Pulmonary artery endothelial cell (primary cell): Measurements from ENCODE around the gene GSTCD. TPM values are rescaled to one million over a fixed set of nuclear protein-coding genes. Genes with fewer than 3 reads are reported as not detected.
"Not testable (repeated sequence)": the region's sequence is repeated elsewhere in the genome, so short reads cannot be mapped to it uniquely, and the experiment has no call there.

Source experiments
- DNase-seq: peaks from one replicate; pipeline ENCODE4 v3.0.0-alpha.2; 2011; ENCODE audit warnings: low read depth, low spot score
- total RNA-seq: library from RNA; depleted of rRNA; stranded (reverse); fragments of >200 nt; gene quantifications from 2 replicates; pipeline ENCODE4 v1.2.3, GENCODE V29; 2014

Gene GSTCD
- total RNA-seq, 1 donor from 2014 or later = 14.9 TPM

DNA sequence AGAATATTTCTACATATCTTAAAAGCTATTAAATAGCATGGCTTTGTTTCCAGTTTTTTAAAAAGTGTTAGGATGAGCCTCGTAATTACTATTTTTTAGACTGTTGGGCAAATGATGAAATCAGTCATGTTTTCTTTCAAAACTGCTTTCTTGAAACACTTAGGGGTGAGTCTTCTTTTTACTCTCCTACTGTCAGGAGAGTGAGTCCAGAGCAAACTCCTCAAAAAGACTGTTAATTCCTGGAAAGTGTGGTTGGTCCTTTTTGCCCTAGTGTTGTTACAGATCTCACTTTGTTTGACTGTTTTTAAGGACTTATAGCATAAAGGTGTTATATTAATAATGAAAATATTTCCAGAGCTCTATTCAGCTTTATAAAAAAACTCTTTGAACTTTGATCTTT, 6.3 kb downstream of the GSTCD start:
- no peak for DNase-seq

- no peak for DNase-seq
These were observed 7.2 kb downstream of the GSTCD start for GRCh38 chr4:105715692-105716278.

DNA sequence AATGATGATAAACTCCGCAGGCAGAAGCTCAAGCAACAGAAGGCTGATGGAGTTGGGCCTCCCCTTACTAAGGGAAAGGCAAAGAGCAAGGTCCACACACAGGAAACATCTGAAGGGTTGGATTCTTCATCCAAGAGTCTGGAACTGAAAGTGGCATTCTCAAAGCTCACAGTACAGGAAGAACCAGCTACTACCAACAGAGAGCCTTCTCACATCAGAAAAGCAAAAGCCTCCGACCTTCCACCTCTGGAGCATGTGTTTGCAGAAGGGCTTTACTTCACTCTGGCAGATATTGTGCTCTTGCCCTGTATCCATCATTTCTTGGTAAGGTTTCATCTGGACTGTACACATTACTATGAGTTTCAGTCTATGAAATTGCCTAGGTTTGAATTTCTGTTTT, 10.6 kb downstream of the GSTCD start:
- DNase-seq = no peak

DNA sequence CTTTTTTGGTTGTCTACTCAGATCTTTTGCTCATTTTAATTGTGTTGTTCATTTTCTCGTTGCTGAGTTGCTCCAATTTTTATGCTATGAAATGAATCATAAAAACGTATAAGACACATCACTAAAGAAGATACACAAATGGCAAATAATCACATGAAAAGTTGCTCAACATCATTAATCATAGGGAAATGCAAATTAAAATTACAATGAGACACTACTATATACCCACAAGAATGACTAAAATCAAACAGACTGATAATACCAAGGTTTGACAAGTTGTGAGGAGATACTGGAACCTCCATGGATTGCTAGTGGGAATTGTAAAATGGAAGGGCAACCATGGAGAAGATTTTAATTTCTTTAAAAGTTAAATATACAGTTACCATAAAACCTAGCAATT, 17.0 kb downstream of the GSTCD start:
- DNase-seq = no peak

GRCh38 chr4:105729895-105730294, 21.3 kb downstream of the GSTCD start:
- DNase-seq = not testable (repeated sequence)

DNA sequence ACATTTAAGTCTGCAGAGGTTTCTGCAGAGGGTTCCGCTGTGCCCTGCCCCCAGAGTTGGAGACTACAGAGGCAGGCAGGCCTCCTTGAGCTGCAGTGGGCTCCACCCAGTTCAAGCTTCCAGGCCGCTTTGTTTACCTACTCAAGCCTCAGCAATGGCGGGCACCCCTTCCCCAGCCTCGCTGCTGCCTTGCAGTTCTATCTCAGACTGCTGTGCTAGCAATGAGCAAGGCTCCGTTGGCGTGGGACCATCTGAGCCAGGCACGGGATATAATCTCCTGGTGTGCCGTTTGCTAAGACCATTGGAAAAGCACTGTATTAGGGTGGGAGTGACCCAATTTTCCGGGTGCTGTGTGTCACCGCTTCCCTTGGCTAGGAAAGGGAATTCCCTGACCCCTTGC, 26.6 kb downstream of the GSTCD start:
- DNase-seq = not testable (repeated sequence)

- no peak for DNase-seq
These were observed 33.0 kb downstream of the GSTCD start for GRCh38 chr4:105741548-105741947.

GRCh38 chr4:105748222-105748621, 39.6 kb downstream of the GSTCD start:
- no peak for DNase-seq

- no peak for DNase-seq
These were observed 43.2 kb downstream of the GSTCD start for GRCh38 chr4:105751718-105752299.

GRCh38 chr4:105753361-105753760, 44.8 kb downstream of the GSTCD start:
- DNase-seq = no peak

GRCh38 chr4:105755375-105755774, 46.8 kb downstream of the GSTCD start:
- DNase-seq = no peak

GRCh38 chr4:105758958-105759357, 50.4 kb downstream of the GSTCD start:
- no peak for DNase-seq

GRCh38 chr4:105765690-105766407, 57.3 kb downstream of the GSTCD start:
- DNase-seq = peak; percentile 61

DNA sequence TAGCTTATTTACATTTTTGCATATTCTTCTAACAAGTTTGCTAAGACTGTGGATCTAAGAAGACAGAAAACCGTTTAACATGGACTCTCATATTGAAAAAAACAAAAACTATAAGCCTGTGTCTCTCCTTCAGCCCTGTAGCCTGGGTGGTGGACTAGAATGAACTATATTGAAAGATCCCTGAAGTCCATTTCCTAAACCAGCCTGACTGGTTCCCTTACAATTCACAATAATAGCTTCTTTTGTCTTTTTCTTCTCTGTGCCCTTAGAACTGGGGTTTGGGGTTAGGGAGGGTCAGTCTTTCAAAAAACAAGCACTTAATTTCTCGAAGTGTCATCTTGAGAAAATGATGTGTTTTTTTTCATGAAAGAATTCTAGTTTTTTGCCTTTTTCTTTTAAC, 59.0 kb downstream of the GSTCD start:
- no peak for DNase-seq

DNA sequence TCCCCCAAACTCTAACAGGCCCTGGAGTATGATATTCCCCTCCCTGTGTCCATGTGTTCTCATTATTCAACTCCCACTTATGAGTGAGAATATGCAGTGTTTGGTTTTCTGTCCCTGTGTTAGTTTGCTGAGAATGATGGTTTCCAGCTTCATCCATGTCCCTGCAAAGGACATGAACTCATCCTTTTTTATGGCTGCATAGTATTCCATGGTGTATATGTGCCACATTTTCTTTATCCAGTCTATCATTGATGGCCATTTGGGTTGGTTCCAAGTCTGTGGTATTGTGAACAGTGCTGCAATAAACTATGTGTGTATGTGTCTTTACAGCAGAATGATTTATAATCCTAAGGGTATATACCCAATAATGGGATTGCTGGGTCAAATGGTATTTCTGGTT, 61.9 kb downstream of the GSTCD start:
- DNase-seq = not testable (repeated sequence)

DNA sequence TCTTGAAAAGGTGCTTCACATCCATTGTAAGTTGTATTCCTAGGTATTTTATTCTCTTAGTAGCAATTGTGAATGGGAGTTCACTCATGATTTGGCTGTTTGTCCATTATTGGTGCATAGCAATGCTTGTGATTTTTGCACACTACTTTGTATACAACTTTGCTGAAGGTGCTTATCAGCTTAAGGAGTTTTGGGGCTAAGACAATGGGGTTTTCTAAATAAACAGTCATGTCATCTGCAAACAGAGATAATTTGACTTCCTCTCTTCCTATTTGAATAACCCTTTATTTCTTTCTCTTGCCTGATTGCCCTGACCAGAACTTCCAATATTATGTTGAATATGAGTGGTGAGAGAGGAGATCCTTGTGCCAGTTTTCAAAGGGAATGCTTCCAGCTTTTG, 63.5 kb downstream of the GSTCD start:
- DNase-seq = not testable (repeated sequence)

- DNase-seq = not testable (repeated sequence)
These were observed 67.3 kb downstream of the GSTCD start for GRCh38 chr4:105775760-105776415.

GRCh38 chr4:105780176-105780575, 71.6 kb downstream of the GSTCD start:
- DNase-seq = peak; percentile 20

GRCh38 chr4:105784761-105785160, 76.2 kb downstream of the GSTCD start:
- no peak for DNase-seq

GRCh38 chr4:105785792-105786191, 77.2 kb downstream of the GSTCD start:
- DNase-seq = no peak

DNA sequence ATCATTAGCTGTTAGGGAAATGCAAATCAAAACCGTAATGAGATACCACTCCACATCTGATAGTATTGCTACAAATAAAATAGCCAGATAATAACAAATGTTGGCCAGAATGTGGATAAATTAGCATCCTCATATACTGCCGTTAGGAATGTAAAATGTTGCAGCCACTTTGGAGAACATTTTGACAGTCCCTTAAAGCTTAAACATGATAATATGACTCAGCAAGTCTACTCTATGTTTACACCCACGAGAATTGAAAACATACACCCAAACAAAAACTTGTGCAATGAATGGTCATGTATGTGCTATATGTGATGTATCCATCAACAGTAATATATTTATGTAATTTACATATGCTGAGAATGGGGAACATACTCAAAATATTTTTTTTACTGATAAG, 78.2 kb downstream of the GSTCD start:
- DNase-seq = no peak

DNA sequence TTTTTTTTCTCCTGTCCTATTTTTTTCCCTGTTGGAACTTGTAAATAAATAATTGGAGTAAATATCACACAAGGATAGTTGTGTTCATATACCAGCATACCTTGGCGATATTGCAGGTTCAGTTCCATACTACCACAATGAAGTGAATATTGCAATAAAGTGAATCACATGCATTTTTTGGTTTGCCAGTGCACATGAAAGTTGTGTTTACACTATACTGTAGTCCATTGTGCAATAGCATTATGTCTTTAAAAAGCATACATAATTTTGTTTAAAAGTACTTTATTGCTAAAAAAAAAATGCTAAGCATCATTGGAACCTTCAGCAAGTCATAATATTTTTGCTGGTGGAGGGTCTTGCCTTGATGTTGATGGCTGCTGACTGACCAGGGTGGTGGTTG, 88.6 kb downstream of the GSTCD start:
- DNase-seq = no peak
